HG02763 (cell line): Measurements from ENCODE around the gene SLC13A5.

Experiments
- ATAC-seq: cut with Tn5 transposase; IDR thresholded peaks from one replicate; pipeline ENCODE4 v1.9.1; 2021; ENCODE audit warnings: mild to moderate bottlenecking, moderate library complexity; ENCODE audit not compliant: unreplicated experiment

Gene SLC13A5

DNA sequence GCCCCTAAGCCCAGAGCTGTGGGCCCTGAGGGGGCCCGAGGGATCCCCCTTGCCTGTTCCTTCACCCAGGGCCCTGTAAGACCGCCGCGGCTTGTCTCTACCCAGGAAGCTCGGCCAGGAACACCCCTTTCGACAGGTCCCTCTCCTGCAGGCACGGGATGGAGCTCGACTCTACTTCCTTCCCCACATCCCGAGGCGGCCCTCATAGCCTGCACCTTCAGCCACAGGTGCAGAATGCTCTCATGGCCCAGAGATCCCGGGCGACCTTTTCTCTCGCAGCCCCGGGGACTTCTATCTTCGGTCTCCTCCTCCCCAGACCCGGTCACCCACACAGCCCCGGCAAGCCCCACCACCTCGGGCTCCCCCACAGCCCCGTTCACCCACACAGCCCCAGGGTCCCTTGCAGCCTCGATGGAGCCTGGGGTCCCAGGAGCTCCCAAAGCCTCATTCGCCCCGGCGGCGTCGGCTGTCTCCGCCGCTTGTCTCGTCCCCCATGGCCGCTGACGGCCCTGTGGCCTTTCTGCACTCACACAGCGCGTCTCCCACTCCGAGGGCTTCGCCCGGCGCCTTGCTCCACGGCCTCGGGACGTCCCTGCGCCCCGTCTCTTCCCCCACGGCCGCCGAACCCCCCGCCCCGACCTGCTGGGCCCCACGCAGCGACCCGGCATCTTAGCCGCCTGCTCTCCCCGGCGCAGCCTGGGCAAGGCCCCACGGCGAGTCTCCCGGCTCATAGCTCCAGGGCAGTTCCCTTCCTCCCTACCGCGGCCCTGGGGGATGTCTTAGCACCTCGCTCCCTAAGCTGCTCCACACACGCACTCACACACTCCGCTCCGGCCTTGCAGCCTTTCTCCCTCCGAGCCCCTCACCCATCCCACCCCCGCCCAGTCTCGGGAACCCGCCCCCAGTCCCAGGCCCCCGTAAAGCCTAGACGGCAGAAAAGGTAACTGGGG, 73.3 kb downstream of the SLC13A5 start:
- ATAC-seq: no peak

DNA sequence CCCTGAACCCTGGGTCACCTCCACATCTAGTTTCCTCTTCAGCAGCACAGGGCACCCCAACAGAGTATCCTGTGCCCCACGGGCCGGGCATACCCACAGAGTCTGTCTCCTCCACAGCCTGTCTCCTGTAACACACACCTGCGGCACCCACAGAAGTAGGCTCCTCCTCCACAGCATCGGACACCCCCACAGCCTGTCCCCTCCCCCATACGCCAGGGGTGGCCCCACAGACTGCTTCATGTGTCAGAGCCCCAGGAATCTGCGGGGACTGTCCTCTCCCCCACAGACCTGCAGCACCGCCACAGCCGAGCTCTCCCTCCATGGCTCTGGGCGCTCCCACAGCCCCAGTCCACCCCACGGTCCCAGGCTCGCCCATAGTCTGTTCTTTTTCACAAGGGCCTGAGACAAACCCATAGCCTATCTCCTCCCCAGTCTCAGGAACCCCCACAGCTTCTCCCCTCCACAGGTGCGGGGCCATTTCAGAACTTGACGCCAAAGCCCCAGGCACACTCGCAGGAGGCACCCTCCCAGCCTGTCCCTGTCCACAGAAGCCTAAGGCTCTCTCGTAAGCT, 74.1 kb downstream of the SLC13A5 start:
- no peak for ATAC-seq

DNA sequence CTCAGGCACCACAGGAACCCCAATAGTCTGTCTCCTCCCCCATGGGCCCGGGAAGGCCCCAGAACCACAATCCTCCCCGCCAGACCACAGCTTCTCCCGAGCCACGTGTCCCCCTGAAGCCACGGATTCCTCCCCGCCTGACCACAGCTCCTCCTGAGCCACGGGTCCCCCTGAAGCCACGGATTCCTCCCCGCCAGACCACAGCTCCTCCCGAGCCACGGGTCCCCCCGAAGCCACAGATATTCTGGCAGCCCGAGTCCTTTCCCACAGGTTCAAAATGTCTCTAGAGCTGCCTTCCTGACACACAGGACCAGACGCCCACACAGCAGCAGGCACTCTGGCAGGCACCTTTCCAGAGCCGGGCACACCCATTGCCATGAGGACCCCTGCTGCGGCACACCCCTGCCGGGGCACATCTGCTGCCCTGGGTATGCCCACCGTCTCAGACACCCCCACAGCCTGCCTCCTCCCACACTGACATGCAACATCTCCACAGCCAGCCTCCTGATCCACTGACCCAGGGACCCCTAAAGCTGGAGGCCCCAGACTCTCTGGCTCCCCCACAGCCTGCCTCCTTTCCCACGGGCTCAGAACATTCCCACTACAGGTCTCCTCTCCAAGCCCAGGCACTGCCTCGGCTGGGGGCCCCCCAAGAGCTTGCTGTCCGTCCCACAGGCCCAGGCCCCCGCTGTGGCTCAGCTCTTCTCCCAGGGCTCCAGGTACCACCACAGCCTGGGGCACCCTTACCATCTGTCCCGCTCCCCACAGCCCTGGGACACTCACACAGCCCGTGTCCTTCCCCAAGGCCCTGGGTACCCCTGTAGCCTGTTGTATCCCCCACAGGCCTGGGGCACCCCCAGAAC, 74.9 kb downstream of the SLC13A5 start:
- no peak for ATAC-seq

- ATAC-seq: no peak
Observed at GRCh38 chr17:6637458-6637840, 75.7 kb downstream of the SLC13A5 start.

- no peak for ATAC-seq
Observed at GRCh38 chr17:6636616-6637457, 76.3 kb downstream of the SLC13A5 start.

DNA sequence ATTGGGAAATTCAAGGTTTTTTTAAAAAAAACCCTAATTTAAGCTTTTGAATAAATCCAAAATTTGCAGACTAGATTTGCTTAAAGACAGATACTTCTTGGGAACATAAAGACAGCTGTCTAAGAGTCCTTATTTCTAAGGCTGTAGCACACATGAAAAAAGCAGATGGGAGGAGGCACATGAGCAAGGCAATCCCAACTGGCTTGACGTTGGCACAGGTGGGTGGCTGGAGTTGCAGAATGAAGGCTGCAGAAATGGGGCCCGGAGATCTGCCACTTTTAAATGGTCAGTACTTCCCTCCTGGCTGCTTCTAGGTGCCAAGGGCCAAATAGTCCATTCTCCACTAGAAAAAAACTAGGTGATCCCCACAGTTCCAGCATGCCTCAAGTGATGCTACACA, 77.1 kb downstream of the SLC13A5 start:
- ATAC-seq: no peak
